GM18873 (cell line): Measurements from ENCODE around the gene VPS11.

Experiments
- ATAC-seq: cut with Tn5 transposase; IDR thresholded peaks from one replicate; pipeline ENCODE4 v1.9.1; 2021; ENCODE audit warnings: mild to moderate bottlenecking, moderate library complexity, moderate number of reproducible peaks; ENCODE audit not compliant: unreplicated experiment, low FRiP score

Gene VPS11

GRCh38 chr11:119117004-119117706, 49.5 kb downstream of the VPS11 start:
- no peak for ATAC-seq

- ATAC-seq, result no peak
These were observed 50.6 kb downstream of the VPS11 start for GRCh38 chr11:119118227-119118626.

GRCh38 chr11:119118946-119119345, 51.3 kb downstream of the VPS11 start:
- ATAC-seq, result no peak

- ATAC-seq, result no peak
These were observed 53.0 kb downstream of the VPS11 start for GRCh38 chr11:119120639-119121007.

GRCh38 chr11:119121008-119121810, 53.6 kb downstream of the VPS11 start, which contains the start of gene HINFP:
Gene HINFP (plus strand): TSS chr11:119121580. CDS start chr11:119126945, 5,365 bp downstream.
- peak; percentile 93 for ATAC-seq

GRCh38 chr11:119121811-119122124, 54.1 kb downstream of the VPS11 start:
- no peak for ATAC-seq

GRCh38 chr11:119125821-119126220, 58.2 kb downstream of the VPS11 start:
- no peak for ATAC-seq

GRCh38 chr11:119126675-119127268, 59.2 kb downstream of the VPS11 start:
- no peak for ATAC-seq

GRCh38 chr11:119130662-119131061, 63.0 kb downstream of the VPS11 start:
- no peak for ATAC-seq
